Muscle of leg (tissue), 11 donors: Measurements from ENCODE around the gene OR7A5. TPM values are rescaled to one million over a fixed set of nuclear protein-coding genes. Genes with fewer than 3 reads are reported as not detected.
"Not testable (repeated sequence)": the region's sequence is repeated elsewhere in the genome, so short reads cannot be mapped to it uniquely, and the experiment has no call there.

Experiments used
- DNase-seq: peaks from one replicate; pipeline ENCODE4 v3.0.0; 2013
- H3K27ac ChIP-seq: one replicate; pipeline ENCODE4 v1.5.1; 2013; ENCODE audit warnings: mild to moderate bottlenecking, low read length, control low read depth
- H3K27me3 ChIP-seq: one replicate; pipeline ENCODE4 v1.6.1; 2013; ENCODE audit warnings: low read length; ENCODE audit not compliant: control insufficient read depth, insufficient read depth
- H3K36me3 ChIP-seq: one replicate; pipeline ENCODE4 v1.6.1; 2013; ENCODE audit warnings: low read length; ENCODE audit not compliant: control insufficient read depth, insufficient read depth
- H3K4me1 ChIP-seq: one replicate; pipeline ENCODE4 v1.6.1; 2013; ENCODE audit warnings: low read length; ENCODE audit not compliant: control insufficient read depth, insufficient read depth
- H3K4me3 ChIP-seq: one replicate; pipeline ENCODE4 v1.5.1; 2013; ENCODE audit warnings: low read length, control low read depth
- H3K9me3 ChIP-seq: replicated peaks from 2 replicates; pipeline ENCODE4 v1.6.1; 2013; ENCODE audit warnings: low read depth, low read length; ENCODE audit not compliant: control insufficient read depth
- WGBS: methylation state at CpG from one replicate; pipeline ENCODE4 v1.1.5; 2013; ENCODE audit warnings: missing lambda C conversion rate; ENCODE audit not compliant: insufficient coverage; 5-methylcytosine and 5-hydroxymethylcytosine counted together
- polyA plus RNA-seq, 8 donors: library from polyadenylated mRNA; unstranded; fragments of 120-200 nt; gene quantifications; one replicate each; pipeline versions ENCODE4 v1.2.1 to v1.2.3, GENCODE V29; 2013; ENCODE audit warnings: inconsistent platforms in 1 of 8, low replicate concordance in 1 of 8; ENCODE audit not compliant: insufficient read length in 8 of 8, insufficient read depth in 1 of 8
- total RNA-seq: library from RNA; stranded (reverse); fragments of 120-200 nt; gene quantifications from one replicate; pipeline ENCODE4 v1.2.4, GENCODE V29; 2013

OR7A5 gene
- total and polyA plus RNA-seq, 9 donors, result 0.05 to 0.50 (median 0.44) TPM; not detected in 6

DNA sequence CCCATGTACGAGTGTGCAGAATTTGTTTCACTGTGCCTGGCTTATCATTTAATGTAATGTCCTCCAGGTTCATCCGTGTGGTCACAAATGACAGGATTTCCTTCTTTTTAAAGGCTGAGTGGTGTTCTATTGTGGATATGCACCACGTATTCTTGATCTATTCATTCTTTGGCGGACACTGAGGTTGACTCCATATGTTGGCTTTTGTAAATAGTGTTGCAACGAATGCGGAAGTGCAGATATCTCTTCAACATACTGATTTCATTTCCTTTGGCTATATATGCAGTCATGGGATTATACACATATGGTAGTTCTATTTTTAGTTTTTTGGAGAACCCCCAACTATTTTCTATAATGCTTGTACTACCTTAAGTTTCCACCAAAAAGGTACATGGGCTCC lies 13.0 kb downstream of the OR7A5 start:
- Histone ChIP-seq H3K4me3 (no peak overlapping the region), H3K27me3 (no peaks in the 10 kb centered on the region), H3K36me3 (no peaks in the 10 kb centered on the region), H3K27ac (no peak overlapping the region), H3K4me1 (no peaks in the 10 kb centered on the region), H3K9me3 (no peaks in the 10 kb centered on the region)
- peak; percentile 80 for DNase-seq
- no CpG with 5 or more reads among the region's 6 CpGs for WGBS

DNA sequence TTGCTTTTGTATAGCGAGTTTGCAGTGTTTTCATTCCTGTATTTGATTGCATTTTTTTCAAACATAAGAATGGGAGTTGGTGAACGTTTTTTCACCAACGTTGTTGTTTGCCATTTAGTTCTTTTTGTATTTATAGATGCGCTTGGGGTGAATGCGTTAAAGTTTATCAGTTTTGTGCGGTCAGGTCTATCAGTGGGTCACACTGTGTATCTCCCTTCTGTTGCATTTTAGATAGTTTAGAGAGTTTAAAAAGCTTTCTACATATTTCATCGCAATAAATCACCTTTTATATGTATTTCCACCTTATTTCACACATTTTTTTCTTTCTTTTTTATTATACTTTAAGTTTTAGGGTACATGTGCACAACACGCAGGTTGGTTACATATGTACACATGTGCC lies 16.4 kb downstream of the OR7A5 start:
- no peak for DNase-seq
- H3K9me3 ChIP-seq, result no peaks in the 10 kb centered on the region
- H3K4me1 ChIP-seq, result no peaks in the 10 kb centered on the region
- no peaks in the 10 kb centered on the region for H3K36me3 ChIP-seq
- H3K27ac ChIP-seq, result no peak overlapping the region
- no peak overlapping the region for H3K4me3 ChIP-seq
- H3K27me3 ChIP-seq, result no peaks in the 10 kb centered on the region
- WGBS, result 80% methylated on average over 1 of the region's 8 CpGs

GRCh38 chr19:14817052-14817451 lies 17.9 kb downstream of the OR7A5 start:
- no peak overlapping the region for H3K4me3 ChIP-seq
- WGBS, result 60% methylated on average over 1 of the region's 3 CpGs

GRCh38 chr19:14814982-14815652 lies 19.9 kb downstream of the OR7A5 start:
- Histone ChIP-seq H3K27me3 (no peaks in the 10 kb centered on the region), H3K4me3 (no peak overlapping the region), H3K36me3 (no peaks in the 10 kb centered on the region), H3K4me1 (no peaks in the 10 kb centered on the region), H3K9me3 (no peaks in the 10 kb centered on the region), H3K27ac (no peak overlapping the region)
- no CpG with 5 or more reads among the region's 2 CpGs for WGBS
- DNase-seq, result no peak

More at GRCh38 chr19:14817052-14817451, 17.9 kb downstream of the OR7A5 start:
- no peaks in the 10 kb centered on the region for H3K36me3 ChIP-seq
- no peaks in the 10 kb centered on the region for H3K4me1 ChIP-seq
- no peak overlapping the region for H3K27ac ChIP-seq
- H3K9me3 ChIP-seq, result no peaks in the 10 kb centered on the region
- no peaks in the 10 kb centered on the region for H3K27me3 ChIP-seq
- DNase-seq, result no peak

- Histone ChIP-seq H3K9me3 (no peaks in the 10 kb centered on the region), H3K27me3 (no peaks in the 10 kb centered on the region), H3K36me3 (no peaks in the 10 kb centered on the region), H3K27ac (no peak overlapping the region), H3K4me1 (no peaks in the 10 kb centered on the region), H3K4me3 (no peak overlapping the region)
- WGBS, result 31% methylated on average over 7 of the region's 9 CpGs
- peak; percentile 35 for DNase-seq
Observed at GRCh38 chr19:14809272-14810057, 25.5 kb downstream of the OR7A5 start.

DNA sequence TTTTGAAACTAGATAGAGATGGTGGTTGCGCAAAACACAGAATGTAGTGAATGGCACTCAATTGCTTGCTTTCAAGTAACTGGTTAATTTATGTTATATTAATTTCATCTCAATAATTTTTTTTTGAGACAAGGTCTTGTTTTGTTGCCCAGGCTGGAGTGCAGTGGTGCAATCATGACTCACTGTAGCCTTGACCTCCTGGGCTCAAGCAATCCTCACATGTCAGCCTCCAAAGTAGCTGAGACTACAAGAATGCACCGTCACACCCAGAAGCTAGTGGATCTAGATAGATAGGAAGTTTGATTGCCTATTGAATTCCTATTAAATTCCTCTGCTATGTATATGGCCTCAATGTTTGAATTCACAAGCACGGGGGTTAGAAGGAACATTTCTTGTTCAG lies 30.2 kb downstream of the OR7A5 start:
- no peak overlapping the region for H3K4me3 ChIP-seq
- H3K9me3 ChIP-seq, result no peaks in the 10 kb centered on the region
- H3K4me1 ChIP-seq, result no peaks in the 10 kb centered on the region
- 100% methylated on average over 1 of the region's 3 CpGs for WGBS
- no peaks in the 10 kb centered on the region for H3K36me3 ChIP-seq
- DNase-seq, result no peak
- no peak overlapping the region for H3K27ac ChIP-seq
- no peaks in the 10 kb centered on the region for H3K27me3 ChIP-seq

DNA sequence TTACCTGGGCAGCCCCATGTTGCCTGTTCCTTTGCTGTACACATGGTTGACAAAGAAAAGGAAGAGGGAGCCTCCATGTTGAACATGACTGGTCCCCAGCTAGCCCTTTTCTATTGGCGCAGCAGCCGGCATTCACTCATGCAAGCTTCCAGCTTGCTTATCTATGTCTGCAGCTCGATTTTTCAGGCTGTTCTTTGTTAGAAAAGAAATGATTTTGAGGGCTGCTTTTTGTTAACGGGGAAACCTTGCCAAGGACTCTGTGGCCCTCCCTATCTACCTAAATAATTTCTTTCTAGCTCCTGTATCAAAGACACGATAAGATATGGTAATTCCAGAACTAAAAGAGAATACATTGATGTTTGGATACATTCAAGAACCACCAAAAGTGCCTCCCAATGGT lies 36.2 kb downstream of the OR7A5 start:
- H3K4me1 ChIP-seq, result no peaks in the 10 kb centered on the region
- H3K36me3 ChIP-seq, result no peaks in the 10 kb centered on the region
- no peak overlapping the region for H3K27ac ChIP-seq
- no peaks in the 10 kb centered on the region for H3K27me3 ChIP-seq
- 90% methylated on average over 2 of the region's 5 CpGs for WGBS
- no peaks in the 10 kb centered on the region for H3K9me3 ChIP-seq
- DNase-seq, result no peak
- no peak overlapping the region for H3K4me3 ChIP-seq

DNA sequence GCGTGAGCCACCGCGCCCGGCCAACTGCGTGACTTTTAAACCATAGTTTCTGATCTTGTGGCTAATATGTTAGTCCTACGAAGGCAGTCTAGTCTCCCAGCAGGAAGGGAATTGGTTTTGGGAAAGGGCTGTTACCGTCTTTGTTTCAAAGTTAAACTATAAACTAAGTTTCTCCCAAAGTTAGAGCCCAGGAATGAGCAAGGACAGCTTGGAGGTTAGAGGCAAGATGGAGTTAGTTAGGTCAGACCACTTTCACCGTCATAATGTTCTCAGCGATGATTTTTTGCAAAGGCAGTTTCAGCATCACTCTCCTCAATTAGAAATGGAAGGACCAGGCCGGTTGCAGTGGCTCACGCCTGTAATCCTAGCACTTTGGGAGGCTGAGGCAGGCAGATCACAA lies 39.0 kb downstream of the OR7A5 start:
- Histone ChIP-seq H3K27me3 (no peaks in the 10 kb centered on the region), H3K27ac (no peak overlapping the region), H3K36me3 (no peaks in the 10 kb centered on the region), H3K4me3 (no peak overlapping the region), H3K4me1 (no peaks in the 10 kb centered on the region), H3K9me3 (no peaks in the 10 kb centered on the region)
- WGBS, result 95% methylated on average over 8 of the region's 11 CpGs
- DNase-seq, result no peak

DNA sequence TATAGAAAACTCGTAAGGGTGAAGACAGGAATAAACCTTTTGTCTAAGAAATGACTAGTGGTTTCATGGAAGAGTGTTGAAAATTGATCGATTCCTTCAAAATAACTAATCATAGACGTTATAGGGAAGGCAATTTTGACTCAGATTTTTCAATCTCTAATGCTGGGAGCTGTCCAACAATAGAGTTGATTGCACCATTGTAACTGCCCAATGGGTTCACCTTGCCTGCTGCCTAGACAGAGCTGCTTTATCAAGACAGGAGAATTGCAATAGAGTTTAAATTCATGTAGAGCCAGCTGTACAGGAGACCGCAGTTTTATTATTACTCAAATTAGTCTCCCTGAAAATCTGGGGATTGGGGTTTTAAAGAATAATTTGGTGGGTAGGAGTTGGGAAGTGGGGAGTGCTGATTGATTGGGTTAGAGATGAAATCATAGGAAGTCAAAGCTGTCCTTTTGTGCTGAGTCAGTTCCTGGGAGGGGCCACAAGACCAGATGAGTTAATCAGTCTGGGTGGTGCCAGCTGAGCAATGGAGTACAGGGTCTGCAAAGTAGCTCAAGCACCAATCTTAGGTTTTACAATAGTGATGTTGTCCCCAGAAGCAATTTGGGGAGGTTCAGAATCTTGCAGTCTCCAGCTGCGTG lies 39.8 kb downstream of the OR7A5 start:
- Histone ChIP-seq H3K36me3 (no peaks in the 10 kb centered on the region), H3K4me3 (no peak overlapping the region), H3K27ac (no peak overlapping the region), H3K4me1 (no peaks in the 10 kb centered on the region), H3K9me3 (no peaks in the 10 kb centered on the region), H3K27me3 (no peaks in the 10 kb centered on the region)
- WGBS, result 71% methylated on average over 1 of the region's 5 CpGs
- no peak for DNase-seq

DNA sequence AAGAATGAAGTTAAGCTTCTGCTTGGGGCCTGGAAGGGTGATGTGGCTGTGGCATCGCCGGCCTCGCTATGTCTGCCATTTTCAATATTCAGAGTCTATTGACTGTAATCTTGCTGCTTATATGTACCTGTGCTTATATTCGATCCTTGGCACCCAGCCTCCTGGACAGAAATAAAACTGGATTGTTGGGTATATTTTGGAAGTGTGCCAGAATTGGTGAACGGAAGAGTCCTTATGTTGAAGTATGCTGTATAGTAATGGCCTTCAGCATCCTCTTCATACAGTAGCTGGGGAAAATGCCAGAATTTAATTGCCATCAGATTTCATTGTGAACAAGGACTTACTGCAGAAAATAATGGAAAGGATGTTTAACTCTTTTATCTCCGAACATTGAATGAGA lies 42.7 kb downstream of the OR7A5 start:
- WGBS, result no CpG with 5 or more reads among the region's 6 CpGs
- not testable (repeated sequence) for H3K9me3 ChIP-seq, H3K4me1 ChIP-seq, H3K4me3 ChIP-seq, H3K27me3 ChIP-seq, DNase-seq, H3K27ac ChIP-seq, H3K36me3 ChIP-seq
